Measurements from ENCODE around the gene PYGM. TPM values are rescaled to one million over a fixed set of nuclear protein-coding genes. Genes with fewer than 3 reads are reported as not detected.

PYGM gene
- total and polyA plus RNA-seq, 2 of the 8 experiments (the other 6 are each of a cell fraction or from before 2014, with no cell fraction given) = 9.6 to 10.0 TPM

DNA sequence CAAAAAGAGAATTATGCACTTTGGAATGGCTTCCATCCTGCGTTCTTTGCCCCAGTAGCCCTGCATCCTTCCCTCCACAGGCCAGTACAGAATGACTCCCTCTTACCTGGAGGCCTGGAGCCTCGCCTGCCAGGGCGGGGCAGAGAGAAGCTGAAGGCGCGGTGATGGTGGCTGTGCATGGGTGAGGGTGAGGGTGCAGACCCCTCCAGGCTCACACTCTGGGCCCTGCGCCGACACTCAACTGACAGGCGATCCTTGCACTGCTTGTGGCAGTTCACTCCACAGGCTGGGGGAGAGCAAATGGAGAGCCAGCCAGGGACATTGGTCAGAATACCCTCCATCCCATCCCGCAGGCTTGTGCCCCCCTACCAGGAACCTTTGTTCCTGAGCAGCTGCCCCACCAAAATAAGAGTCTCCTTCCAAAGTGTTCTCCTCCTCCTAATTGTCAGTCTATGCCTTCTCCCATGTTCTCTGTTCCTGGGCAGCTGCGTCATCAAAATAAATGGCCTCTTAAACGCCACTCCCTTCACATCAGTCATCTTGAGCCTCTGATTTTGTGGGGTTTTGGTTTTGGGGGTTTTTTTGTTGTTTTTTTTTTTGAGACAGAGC, 30.9 kb downstream of the PYGM start:
- Histone ChIP-seq H4K91ac (replicated peaks; ENCODE audit: insufficient read length, low read length) (peak overlapping the region; percentile 2), H3K79me2 (ENCODE audit: control insufficient read depth in 1 of 2, insufficient read depth in 2 of 2, low read length in 2 of 2) (no peaks in the 10 kb centered on the region), H3K27ac (ENCODE audit: low read depth, low read length) (no peak overlapping the region), H2AFZ (ENCODE audit: low read length) (no peak overlapping the region), H2BK12ac (ENCODE audit: low read depth, low read length) (no peak overlapping the region), H2BK20ac (ENCODE audit: low read length) (no peak overlapping the region), H2AK5ac (ENCODE audit: low read depth, low read length) (no peak overlapping the region), H2BK120ac (replicated peaks; ENCODE audit: low read depth, low read length) (no peak overlapping the region), H3K9me3 (ENCODE audit: insufficient read depth in 2 of 2, low read depth in 1 of 2, low read length in 1 of 2) (no peaks in the 10 kb centered on the region), H3K14ac (ENCODE audit: insufficient read length) (no peak overlapping the region), H4K5ac (ENCODE audit: insufficient read length, low read depth, low read length) (no peak overlapping the region), H2BK5ac (ENCODE audit: low read depth, low read length) (no peak overlapping the region), H3K4me1 (replicated peaks in 1 of 4; ENCODE audit: control insufficient read depth in 3 of 4, insufficient read depth in 4 of 4, low read length in 3 of 4) (peaks cover 10 to 42% (median 25%) of the 10 kb centered on the region in 4 experiments), H4K8ac (ENCODE audit: extremely low read depth, insufficient read depth, low read length) (no peak overlapping the region), H3K56ac (replicated peaks; ENCODE audit: insufficient read length, low read depth, low read length) (no peak overlapping the region), H3K9ac (replicated peaks in 1 of 4; ENCODE audit: extremely low read depth in 1 of 4, low read depth in 3 of 4, low read length in 3 of 4) (no peak overlapping the region), H3K18ac (ENCODE audit: extremely low read depth, low read length) (no peak overlapping the region), H4K20me1 (replicated peaks in 1 of 2; ENCODE audit: control insufficient read depth in 1 of 2, insufficient read depth in 2 of 2, low read length in 2 of 2) (no peaks in the 10 kb centered on the region), H3K27me3 (replicated peaks in 1 of 4; ENCODE audit: control insufficient read depth in 3 of 4, extremely low read depth in 1 of 4, insufficient read depth in 3 of 4, low read length in 3 of 4) (no peaks in the 10 kb centered on the region; a peak in 2 of 7 replicates), H3K4ac (replicated peaks; ENCODE audit: insufficient read length, low read depth, low read length) (no peak overlapping the region), H3K36me3 (ENCODE audit: control insufficient read depth in 2 of 4, insufficient read depth in 4 of 4, low read length in 3 of 4) (no peaks in the 10 kb centered on the region), H3K79me1 (ENCODE audit: low read depth, low read length) (peaks cover 4% of the 10 kb centered on the region; the same call in 1 of the 2 replicates), H3K4me3 (ENCODE audit: extremely low read depth in 1 of 4, insufficient read depth in 2 of 4, low read depth in 3 of 4, low read length in 4 of 4) (no peak overlapping the region), H3K23me2 (ENCODE audit: low read depth, low read length) (no peaks in the 10 kb centered on the region; the same call in 1 of the 2 replicates), H2BK15ac (ENCODE audit: low read length) (no peak overlapping the region; the same call in 1 of the 2 replicates), H3K23ac (ENCODE audit: insufficient read length) (no peak overlapping the region), H3K4me2 (ENCODE audit: insufficient read depth in 1 of 2, low read depth in 2 of 2, low read length in 2 of 2) (no peak overlapping the region)
- ChIA-PET POLR2A (ENCODE audit: partially characterized antibody) (interaction anchor here (2.6 to 42.9 kb wide), 2 partner anchors 11 to 37 kb away, joined by 18 to 1087 read pairs; partner anchors contain the start of genes PYGM and SF1), CTCF (ENCODE audit: partially characterized antibody) (interaction anchor here (0.8 kb wide), 1 partner anchor 40 kb away, joined by 3 read pairs; no protein-coding TSS in a partner anchor)
- FAIRE-seq (no peak), DNase-seq (ENCODE audit: low read depth in 1 of 2, low spot score in 2 of 2) (no peak)
- 85% methylated on average over 11 of the region's 11 CpGs; no CpG with 5 or more reads in 1 of the 2 experiments for WGBS, 2 experiments (ENCODE audit: extremely low coverage in 1 of 2, insufficient coverage in 1 of 2, insufficient read length in 1 of 2, insufficient replicate concordance in 2 of 2, low coverage in 1 of 2, low lambda C conversion rate in 2 of 2, missing lambda C conversion rate in 1 of 2)
- TF ChIP-seq RBBP5 (IDR thresholded peaks at IDR 0.05; ENCODE audit: borderline replicate concordance, low read depth, low read length) (no peak), SP2 (IDR thresholded peaks at IDR 0.05; ENCODE audit: low read length) (no peak), TAF7 (optimal IDR thresholded peaks at IDR 0.05; ENCODE audit: borderline replicate concordance, low read depth, low read length) (no peak), KDM5A (IDR thresholded peaks at IDR 0.05; ENCODE audit: low read length) (no peak), CBX5 (IDR thresholded peaks at IDR 0.05; ENCODE audit: low read depth, low read length) (no peak), EZH2 (IDR thresholded peaks at IDR 0.05; ENCODE audit: low read depth, low read length, severe bottlenecking) (no peak), CHD2 (IDR thresholded peaks at IDR 0.05; ENCODE audit: low read length) (no peak), KDM4A (IDR thresholded peaks at IDR 0.05; ENCODE audit: low read depth, low read length, severe bottlenecking) (no peak), NANOG (IDR thresholded peaks at IDR 0.05; ENCODE audit: insufficient read depth, low read depth, low read length, poor library complexity, severe bottlenecking) (no peak), CHD1 (IDR thresholded peaks at IDR 0.05; ENCODE audit: low read depth, low read length) (no peak), TBP (IDR thresholded peaks at IDR 0.05; ENCODE audit: low read depth, low read length) (no peak), MAFK (IDR thresholded peaks at IDR 0.05; ENCODE audit: low read depth, low read length) (no peak)
- TF ChIP-seq, protein P1, sequence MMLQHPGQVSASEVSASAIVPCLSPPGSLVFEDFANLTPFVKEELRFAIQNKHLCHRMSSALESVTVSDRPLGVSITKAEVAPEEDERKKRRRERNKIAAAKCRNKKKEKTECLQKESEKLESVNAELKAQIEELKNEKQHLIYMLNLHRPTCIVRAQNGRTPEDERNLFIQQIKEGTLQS (IDR thresholded peaks at IDR 0.05; ENCODE audit: insufficient read depth, low read depth, low read length) = no peak
